SU-DHL-6 (cell line): Measurements from ENCODE around the gene OR5B21.

ENCODE experiments used
- H2AFZ ChIP-seq: fragments of 200-600 bp; sonication (generic); 2 replicates; pipeline ENCODE4 v1.6.1; 2014; ENCODE audit warnings: low read depth, mild to moderate bottlenecking, moderate library complexity, mixed read lengths, antibody characterized with exemption, low read length; ENCODE audit not compliant: severe bottlenecking
- H3F3A ChIP-seq: fragments of 200-600 bp; shearing (Covaris generic); 2 replicates; pipeline ENCODE4 v1.6.0; 2016; ENCODE audit warnings: antibody characterized with exemption, mild to moderate bottlenecking; ENCODE audit not compliant: insufficient read depth
- H3K27ac ChIP-seq: fragments of 200-600 bp; sonication (generic); 2 replicates; pipeline ENCODE4 v1.5.1; 2016; ENCODE audit warnings: low read depth, mild to moderate bottlenecking, low read length, moderate library complexity, mixed read lengths
- H3K27me3 ChIP-seq: fragments of 200-600 bp; sonication (generic), shearing (Covaris generic); 2 replicates; pipeline ENCODE4 v1.6.0; 2014; ENCODE audit warnings: mild to moderate bottlenecking, low read length
- H3K36me3 ChIP-seq: fragments of 200-600 bp; sonication (generic); 2 replicates; pipeline ENCODE4 v1.6.1; 2014; ENCODE audit warnings: mild to moderate bottlenecking, low read length, mixed read lengths
- H3K4me2 ChIP-seq: fragments of 300-600, 200-600 bp; shearing (Covaris generic), sonication (generic); 2 replicates; pipeline ENCODE4 v1.6.0; 2014; ENCODE audit warnings: low read length, low read depth, mild to moderate bottlenecking; ENCODE audit not compliant: poor library complexity, severe bottlenecking
- H3K4me3 ChIP-seq: fragments of 200-600 bp; sonication (generic); 2 replicates; pipeline ENCODE4 v1.5.1; 2014; ENCODE audit warnings: antibody characterized with exemption, low read length, mild to moderate bottlenecking, mixed read lengths; ENCODE audit not compliant: insufficient read depth, poor library complexity, severe bottlenecking
- H3K79me2 ChIP-seq: fragments of 200-600 bp; sonication (generic); 2 replicates; pipeline ENCODE4 v1.6.1; 2014; ENCODE audit warnings: mild to moderate bottlenecking, low read length, moderate library complexity; ENCODE audit not compliant: insufficient read depth
- H3K9ac ChIP-seq: fragments of 200-600 bp; sonication (generic); 2 replicates; pipeline ENCODE4 v1.7.0; 2014; ENCODE audit warnings: mild to moderate bottlenecking, low read length
- H3K9me2 ChIP-seq: fragments of 200-600 bp; sonication (generic); replicated peaks from 2 replicates; pipeline ENCODE4 v1.6.1; 2014; ENCODE audit warnings: low read length; ENCODE audit not compliant: insufficient read depth
- H3K9me3 ChIP-seq: fragments of 200-600 bp; sonication (generic); 2 replicates; pipeline ENCODE4 v1.6.1; 2014; ENCODE audit warnings: low read length, mixed read lengths; ENCODE audit not compliant: insufficient read depth
- H4K20me1 ChIP-seq: fragments of 200-600 bp; sonication (generic); 2 replicates; pipeline ENCODE4 v1.6.1; 2014; ENCODE audit warnings: low read depth, mild to moderate bottlenecking, antibody characterized with exemption, low read length, moderate library complexity, mixed read lengths
- CTCF ChIP-seq: fragments of 200-600 bp; sonication (generic); IDR thresholded peaks from one replicate; pipeline ENCODE4 v1.5.1; 2017; ENCODE audit warnings: antibody characterized with exemption, mild to moderate bottlenecking, low read length, moderate library complexity; ENCODE audit not compliant: insufficient read depth, poor library complexity, severe bottlenecking
- EZH2phosphoT487 ChIP-seq: fragments of 200-600 bp; sonication (generic), shearing (Covaris generic); conservative IDR thresholded peaks from 2 replicates; pipeline ENCODE4 v1.6.1; 2018; ENCODE audit warnings: mild to moderate bottlenecking, antibody characterized with exemption, low read length, moderate library complexity, mixed read lengths

Gene OR5B21

GRCh38 chr11:58508814-58509213, 909 bp upstream of the OR5B21 start:
- Histone ChIP-seq H3K9me3 (no peaks in the 10 kb centered on the region), H3K9ac (no peak overlapping the region), H3K4me3 (no peak overlapping the region), H3K9me2 (no peaks in the 10 kb centered on the region), H3K4me2 (no peak overlapping the region), H3K79me2 (no peaks in the 10 kb centered on the region), H4K20me1 (no peaks in the 10 kb centered on the region), H3K36me3 (no peaks in the 10 kb centered on the region), H3K27me3 (no peaks in the 10 kb centered on the region), H3K27ac (no peak overlapping the region), H3F3A (no peaks in the 10 kb centered on the region), H2AFZ (no peak overlapping the region)
- TF ChIP-seq EZH2phosphoT487 (no peak), CTCF (no peak)

- H2AFZ ChIP-seq, result no peak overlapping the region
- no peaks in the 10 kb centered on the region for H3K9me3 ChIP-seq
- no peaks in the 10 kb centered on the region for H4K20me1 ChIP-seq
- H3K9ac ChIP-seq, result no peak overlapping the region
- no peak overlapping the region for H3K27ac ChIP-seq
- H3K79me2 ChIP-seq, result no peaks in the 10 kb centered on the region
- H3K9me2 ChIP-seq, result no peaks in the 10 kb centered on the region
- no peak overlapping the region for H3K4me3 ChIP-seq
- no peaks in the 10 kb centered on the region for H3K27me3 ChIP-seq
- no peaks in the 10 kb centered on the region for H3F3A ChIP-seq
- no peaks in the 10 kb centered on the region for H3K36me3 ChIP-seq
- TF ChIP-seq EZH2phosphoT487 (no peak), CTCF (no peak)
- no peak overlapping the region for H3K4me2 ChIP-seq
Observed at GRCh38 chr11:58507355-58507754, 550 bp downstream of the OR5B21 start.

- TF ChIP-seq EZH2phosphoT487, result no peak
- TF ChIP-seq CTCF, result no peak
- H3K9ac ChIP-seq, result no peak overlapping the region
- no peak overlapping the region for H3K4me2 ChIP-seq
- H3K79me2 ChIP-seq, result no peaks in the 10 kb centered on the region
- no peaks in the 10 kb centered on the region for H4K20me1 ChIP-seq
- H3K36me3 ChIP-seq, result no peaks in the 10 kb centered on the region
- no peaks in the 10 kb centered on the region for H3K9me3 ChIP-seq
- no peak overlapping the region for H3K27ac ChIP-seq
- H3K9me2 ChIP-seq, result no peaks in the 10 kb centered on the region
- H3K27me3 ChIP-seq, result no peaks in the 10 kb centered on the region
- no peak overlapping the region for H3K4me3 ChIP-seq
- H3F3A ChIP-seq, result no peaks in the 10 kb centered on the region
- no peak overlapping the region for H2AFZ ChIP-seq
Observed at GRCh38 chr11:58506935-58507334, 970 bp downstream of the OR5B21 start.
